Adipocyte (in vitro differentiated cells): ENCODE data around the gene TTC21A.

ENCODE experiments used
- DNase-seq: peaks from one replicate; pipeline ENCODE4 v3.0.0-alpha.2; 2015; ENCODE audit warnings: low read depth
- H3K27me3 ChIP-seq: replicated peaks from 2 replicates; pipeline ENCODE4 v1.7.0; 2013; ENCODE audit warnings: mild to moderate bottlenecking, low read length, moderate library complexity; ENCODE audit not compliant: control insufficient read depth, insufficient read depth
- H3K36me3 ChIP-seq: 2 replicates; pipeline ENCODE4 v1.7.0; 2013; ENCODE audit warnings: low read length, mild to moderate bottlenecking, moderate library complexity; ENCODE audit not compliant: control insufficient read depth, insufficient read depth, severe bottlenecking
- H3K4me1 ChIP-seq: 2 replicates; pipeline ENCODE4 v1.7.0; 2013; ENCODE audit warnings: mild to moderate bottlenecking, low read length, moderate library complexity; ENCODE audit not compliant: control insufficient read depth, insufficient read depth
- H3K4me3 ChIP-seq: 2 replicates; pipeline ENCODE4 v1.7.0; 2013; ENCODE audit warnings: mild to moderate bottlenecking, low read length, moderate library complexity
- H3K9ac ChIP-seq: 2 replicates; pipeline ENCODE4 v1.7.0; 2013; ENCODE audit warnings: mild to moderate bottlenecking, low read length, moderate library complexity
- H3K9me3 ChIP-seq: 2 replicates; pipeline ENCODE4 v1.7.0; 2013; ENCODE audit warnings: mild to moderate bottlenecking, low read length, moderate library complexity; ENCODE audit not compliant: control insufficient read depth

Gene TTC21A

DNA sequence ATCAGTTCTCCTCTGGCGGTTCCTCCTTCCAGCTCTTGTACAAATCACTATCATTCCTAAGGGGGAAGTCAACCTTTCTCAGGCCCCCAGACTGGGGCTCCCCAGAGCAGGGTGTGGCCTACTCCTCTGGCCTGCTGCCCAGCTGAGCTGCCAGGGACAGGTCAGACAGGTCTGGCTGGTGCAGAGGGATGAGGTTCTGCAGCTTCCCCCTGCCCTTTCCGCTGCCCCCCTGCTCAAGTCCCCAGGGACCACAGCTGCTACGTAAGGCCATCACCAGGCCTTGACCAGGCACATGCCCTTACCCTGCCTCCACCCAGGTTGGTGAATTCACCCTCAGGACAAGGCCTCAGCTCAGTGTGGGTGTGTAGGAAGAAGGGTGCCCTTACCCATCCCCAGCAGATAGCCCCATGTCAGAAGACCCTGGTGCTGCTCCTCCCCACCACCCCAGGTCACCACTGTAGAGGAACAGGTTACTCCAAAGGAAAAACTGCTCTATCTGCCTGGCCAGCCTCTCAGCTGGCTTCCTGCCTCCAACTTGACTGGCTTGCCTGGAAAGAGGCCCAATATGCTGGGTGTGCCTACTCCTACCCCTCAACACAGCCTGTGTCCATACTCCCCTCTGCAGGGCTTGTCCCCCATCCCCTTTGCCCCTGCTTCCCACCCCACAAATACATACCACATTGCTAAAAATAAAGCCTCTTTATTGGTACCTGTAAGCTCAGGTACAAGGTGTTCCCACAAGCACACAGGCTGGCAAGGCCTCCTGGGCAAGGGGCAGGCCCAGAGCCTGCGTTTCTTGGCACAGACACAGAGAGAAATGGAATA, 33.9 kb downstream of the TTC21A start:
- H3K9me3 ChIP-seq, result no peaks in the 10 kb centered on the region
- DNase-seq, result peak; percentile 63
- no peak overlapping the region for H3K4me3 ChIP-seq
- peaks cover 52% of the 10 kb centered on the region for H3K36me3 ChIP-seq
- no peaks in the 10 kb centered on the region for H3K27me3 ChIP-seq
- H3K9ac ChIP-seq, result no peak overlapping the region
- H3K4me1 ChIP-seq, result peaks cover 20% of the 10 kb centered on the region

DNA sequence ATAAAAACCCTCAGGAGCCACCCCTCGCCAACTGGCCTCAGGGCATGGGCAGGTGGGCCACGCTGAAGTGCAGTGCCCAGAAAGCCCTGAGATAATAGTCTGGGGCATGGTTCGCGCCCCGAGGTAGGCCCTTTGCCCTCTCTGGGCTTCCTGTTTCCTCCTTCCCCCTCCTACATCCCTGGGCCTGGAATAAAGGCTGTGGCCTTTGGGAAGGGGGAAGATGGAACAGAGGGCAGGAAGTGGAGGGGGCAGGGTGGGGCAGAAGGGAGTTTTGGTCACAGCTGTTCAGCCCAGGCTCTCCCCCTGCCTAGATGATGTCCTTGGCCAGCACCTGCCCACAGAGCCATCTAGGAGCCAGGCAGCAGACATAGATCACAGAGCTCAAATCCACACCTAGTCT, 34.6 kb downstream of the TTC21A start:
- peaks cover 54% of the 10 kb centered on the region for H3K36me3 ChIP-seq
- H3K9me3 ChIP-seq, result no peaks in the 10 kb centered on the region
- H3K4me3 ChIP-seq, result no peak overlapping the region
- no peak for DNase-seq
- no peak overlapping the region for H3K9ac ChIP-seq
- H3K27me3 ChIP-seq, result no peaks in the 10 kb centered on the region
- peaks cover 26% of the 10 kb centered on the region for H3K4me1 ChIP-seq

DNA sequence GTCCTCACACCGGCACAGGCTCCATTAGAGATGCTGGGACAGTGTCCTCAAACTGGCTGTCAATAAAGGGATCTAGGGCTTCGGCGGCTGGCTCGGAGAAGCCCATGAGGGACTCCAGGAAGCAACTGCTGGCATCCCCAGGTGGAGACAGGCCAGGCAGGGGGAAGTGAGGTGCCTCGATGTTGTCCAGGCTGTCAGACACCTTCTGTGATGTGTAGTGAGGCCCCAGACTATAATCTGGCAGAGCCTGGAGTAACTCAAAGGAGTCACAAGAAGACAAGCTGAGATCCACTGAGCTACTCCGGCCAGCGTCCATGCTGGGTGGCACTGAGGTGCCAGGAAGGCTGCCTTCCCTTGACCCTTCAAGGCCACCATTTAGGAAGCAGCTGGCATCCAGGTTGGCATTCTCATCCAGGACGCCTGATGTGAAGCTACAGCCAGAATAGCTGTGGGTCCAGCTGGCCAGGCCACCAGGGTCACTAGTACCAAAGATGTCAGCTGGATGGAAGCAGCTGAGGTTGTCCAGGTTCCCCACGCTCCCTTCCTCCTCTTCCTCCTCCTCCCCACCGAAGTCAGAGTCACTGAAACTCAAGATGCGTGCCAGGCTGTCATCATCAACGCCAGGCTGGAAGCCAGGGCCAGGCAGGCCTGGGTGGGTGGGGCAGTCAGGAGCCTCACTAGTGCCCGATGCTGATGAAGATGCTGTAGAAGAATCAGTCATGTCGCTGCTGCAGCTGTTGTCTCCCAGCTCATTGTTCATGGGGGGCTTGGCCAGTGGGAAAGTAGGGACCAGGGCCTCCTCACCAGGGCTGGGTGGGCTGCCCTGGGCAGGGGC, 35.8 kb downstream of the TTC21A start:
- Histone ChIP-seq H3K9ac (no peak overlapping the region), H3K4me3 (no peak overlapping the region), H3K9me3 (no peaks in the 10 kb centered on the region), H3K4me1 (peaks cover 38% of the 10 kb centered on the region), H3K27me3 (no peaks in the 10 kb centered on the region), H3K36me3 (peaks cover 54% of the 10 kb centered on the region)
- no peak for DNase-seq

DNA sequence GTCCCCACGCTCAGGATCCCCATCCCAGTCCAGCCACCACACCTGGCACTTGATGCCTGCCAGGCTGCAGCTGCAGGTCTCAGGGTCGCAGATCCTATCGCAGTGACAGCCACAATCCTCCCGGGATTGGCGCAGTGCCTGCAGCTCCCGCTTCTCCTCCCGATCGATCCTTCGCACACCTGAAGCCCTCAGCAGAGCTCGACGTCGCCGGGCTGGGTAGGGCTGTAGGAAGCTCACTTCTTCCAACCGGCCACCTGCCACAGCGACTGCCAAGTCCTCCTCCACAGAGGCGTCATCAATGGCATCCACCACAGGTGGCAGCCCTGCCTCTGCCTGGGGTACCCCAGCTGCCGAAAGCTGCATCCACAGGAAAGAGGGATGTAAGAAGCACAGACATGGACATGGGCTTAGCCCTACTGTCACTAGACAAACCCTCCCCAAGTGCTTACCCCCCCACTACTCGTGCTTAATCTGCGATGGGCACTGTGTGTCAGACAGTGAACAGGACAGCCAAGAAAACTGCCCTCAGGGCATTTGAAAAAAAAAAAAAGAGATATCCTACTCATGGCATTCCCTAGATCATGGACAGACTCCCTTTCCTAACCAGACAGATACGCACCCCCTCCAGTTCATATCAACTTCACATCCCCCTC, 36.7 kb downstream of the TTC21A start:
- H3K27me3 ChIP-seq, result no peaks in the 10 kb centered on the region
- DNase-seq, result no peak
- peaks cover 54% of the 10 kb centered on the region for H3K36me3 ChIP-seq
- H3K9me3 ChIP-seq, result no peaks in the 10 kb centered on the region
- H3K4me1 ChIP-seq, result peaks cover 48% of the 10 kb centered on the region
- no peak overlapping the region for H3K9ac ChIP-seq
- H3K4me3 ChIP-seq, result no peak overlapping the region

DNA sequence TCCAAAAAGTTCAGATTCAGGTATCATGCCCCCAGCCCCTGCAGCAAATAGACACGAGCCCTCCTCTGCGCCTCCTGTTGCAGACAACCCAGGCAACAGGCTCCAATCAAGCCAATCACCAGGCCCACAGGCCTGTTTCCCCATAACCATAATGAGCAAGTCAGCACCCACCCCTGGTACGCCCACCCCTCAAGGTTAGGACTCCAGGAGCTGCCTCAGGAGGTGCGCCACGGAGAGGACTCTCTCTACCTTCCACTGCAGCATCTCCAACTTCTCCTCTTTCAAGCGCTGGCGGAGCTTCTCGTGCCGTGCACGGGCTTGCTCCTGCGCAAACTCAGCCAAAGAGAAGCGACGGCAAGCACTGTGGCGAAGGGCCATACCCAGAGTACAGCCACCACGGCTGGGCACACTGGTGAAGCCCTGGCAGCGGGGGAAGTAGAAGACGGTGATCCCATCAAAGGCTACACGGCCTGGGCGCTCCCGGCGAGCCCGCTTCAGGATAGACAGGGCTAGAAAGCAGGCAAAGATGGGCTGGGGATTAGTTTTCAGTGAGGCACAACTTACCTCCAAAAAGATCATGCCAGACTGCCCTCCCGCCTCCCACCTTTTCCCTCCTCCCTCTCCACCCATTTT, 37.4 kb downstream of the TTC21A start:
- H3K9ac ChIP-seq, result no peak overlapping the region
- DNase-seq, result no peak
- H3K27me3 ChIP-seq, result no peaks in the 10 kb centered on the region
- peaks cover 54% of the 10 kb centered on the region for H3K4me1 ChIP-seq
- no peak overlapping the region for H3K4me3 ChIP-seq
- H3K9me3 ChIP-seq, result no peaks in the 10 kb centered on the region
- H3K36me3 ChIP-seq, result peaks cover 54% of the 10 kb centered on the region

DNA sequence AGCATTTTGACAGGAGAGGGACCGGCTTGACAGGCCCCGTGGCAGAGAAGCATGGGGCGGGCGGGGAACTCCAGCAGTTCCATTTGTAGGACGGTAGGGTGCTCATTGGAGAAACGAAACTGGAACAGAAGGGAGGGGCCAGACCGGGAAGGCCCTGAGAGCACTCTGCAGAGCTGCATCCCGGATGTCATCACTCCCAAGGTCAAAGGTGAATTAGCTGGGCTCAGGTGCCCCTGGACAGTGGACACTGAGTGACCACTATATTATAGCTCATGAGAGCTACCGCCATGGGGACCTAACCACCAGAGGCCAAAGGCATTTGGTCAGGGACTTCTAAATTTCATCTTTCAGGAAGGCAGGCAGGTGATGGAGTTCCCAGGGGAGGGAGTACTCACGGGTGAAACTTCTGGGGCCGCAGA, 38.6 kb downstream of the TTC21A start:
- Histone ChIP-seq H3K4me3 (peak overlapping the region; percentile 46), H3K36me3 (peaks cover 49% of the 10 kb centered on the region), H3K9ac (no peak overlapping the region), H3K27me3 (no peaks in the 10 kb centered on the region), H3K9me3 (no peaks in the 10 kb centered on the region), H3K4me1 (peaks cover 60% of the 10 kb centered on the region)
- no peak for DNase-seq

DNA sequence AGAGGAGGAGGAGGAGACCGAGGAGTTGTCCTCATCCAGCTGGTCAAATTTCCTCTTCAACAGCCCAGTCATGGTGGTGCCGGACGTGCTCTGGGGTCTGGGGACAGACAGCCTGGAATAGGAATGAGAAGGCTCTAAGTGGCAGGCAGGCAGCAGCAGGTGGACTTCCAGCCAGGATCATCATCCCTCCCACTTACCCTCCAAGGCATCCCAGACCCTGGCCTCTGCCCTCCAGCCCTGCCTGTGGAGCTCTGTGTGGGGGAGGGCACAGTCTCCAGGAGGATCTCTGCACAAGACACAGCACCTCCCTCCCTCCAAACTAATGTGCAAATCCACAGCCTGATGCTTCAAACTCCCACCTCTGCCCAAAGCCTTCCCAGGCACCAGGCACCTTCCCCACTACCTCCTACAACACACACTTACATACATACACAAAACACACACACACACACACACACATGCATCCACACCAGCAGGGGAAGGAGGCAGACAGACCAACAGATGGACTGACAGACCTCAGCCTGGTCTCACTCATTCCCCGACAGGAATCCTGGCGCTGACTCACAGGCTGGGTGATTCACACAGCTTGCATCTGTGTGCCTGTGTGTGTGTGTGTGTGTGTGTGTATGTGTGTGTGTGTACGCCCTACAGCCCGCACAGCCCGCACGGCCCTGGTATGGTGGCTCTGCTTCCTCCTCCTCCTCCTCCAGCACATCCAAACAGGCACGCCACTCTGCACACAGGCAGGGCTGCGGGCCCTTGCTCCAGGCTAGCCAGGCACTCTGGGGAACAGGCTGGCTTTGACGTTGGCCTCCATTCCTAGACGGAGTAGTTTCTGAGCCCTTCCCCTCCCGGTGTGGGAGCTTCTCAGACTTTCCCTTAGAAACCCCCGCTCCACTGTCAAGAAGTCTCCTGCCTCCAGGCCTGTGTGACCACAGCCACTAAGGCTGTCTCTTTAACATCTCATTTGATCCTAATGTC, 39.4 kb downstream of the TTC21A start:
- peaks cover 46% of the 10 kb centered on the region for H3K36me3 ChIP-seq
- DNase-seq, result peak; percentile 95
- peaks cover 62% of the 10 kb centered on the region for H3K4me1 ChIP-seq
- H3K4me3 ChIP-seq, result peak overlapping the region; percentile 46
- H3K27me3 ChIP-seq, result no peaks in the 10 kb centered on the region
- H3K9ac ChIP-seq, result peak overlapping the region; percentile 57
- H3K9me3 ChIP-seq, result no peaks in the 10 kb centered on the region

DNA sequence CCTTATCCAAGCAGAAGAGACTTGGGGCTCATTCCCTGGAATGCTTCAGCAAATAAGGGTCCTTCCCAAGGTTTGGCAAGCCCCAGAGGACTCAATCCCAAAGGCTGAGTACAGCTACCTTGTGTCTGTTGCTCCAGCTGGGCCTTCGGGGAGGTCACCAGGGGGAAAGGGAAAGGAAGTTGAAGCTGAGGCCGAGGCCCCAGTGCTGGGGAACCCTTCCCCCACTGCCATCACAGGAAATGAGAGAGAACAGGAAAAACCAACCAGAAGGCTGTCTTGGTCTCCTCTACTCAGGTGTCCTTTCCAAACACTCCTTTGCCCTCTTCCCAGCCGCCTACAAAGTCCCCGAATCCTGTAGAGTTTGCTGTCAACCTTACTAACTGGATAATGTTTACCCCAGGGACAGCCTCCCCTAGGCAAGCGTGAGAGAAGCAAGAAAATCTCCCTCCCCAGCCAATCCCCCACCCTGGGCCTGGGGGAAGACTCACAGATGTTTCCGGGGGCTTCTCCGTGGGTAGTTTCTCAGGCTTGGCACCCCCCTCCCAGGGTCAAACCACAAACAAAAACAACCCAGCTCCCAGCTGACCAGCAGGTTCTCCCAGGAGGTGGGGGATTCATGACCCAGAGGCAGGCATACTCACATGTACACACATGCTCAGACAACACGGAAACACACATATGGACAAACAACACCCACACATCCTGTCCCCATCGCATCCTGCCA, 40.4 kb downstream of the TTC21A start:
- Histone ChIP-seq H3K9me3 (no peaks in the 10 kb centered on the region), H3K9ac (peak overlapping the region; percentile 57), H3K4me3 (peak overlapping the region; percentile 46), H3K27me3 (no peaks in the 10 kb centered on the region), H3K36me3 (peaks cover 37% of the 10 kb centered on the region), H3K4me1 (peaks cover 70% of the 10 kb centered on the region)
- peak; percentile 51 for DNase-seq

DNA sequence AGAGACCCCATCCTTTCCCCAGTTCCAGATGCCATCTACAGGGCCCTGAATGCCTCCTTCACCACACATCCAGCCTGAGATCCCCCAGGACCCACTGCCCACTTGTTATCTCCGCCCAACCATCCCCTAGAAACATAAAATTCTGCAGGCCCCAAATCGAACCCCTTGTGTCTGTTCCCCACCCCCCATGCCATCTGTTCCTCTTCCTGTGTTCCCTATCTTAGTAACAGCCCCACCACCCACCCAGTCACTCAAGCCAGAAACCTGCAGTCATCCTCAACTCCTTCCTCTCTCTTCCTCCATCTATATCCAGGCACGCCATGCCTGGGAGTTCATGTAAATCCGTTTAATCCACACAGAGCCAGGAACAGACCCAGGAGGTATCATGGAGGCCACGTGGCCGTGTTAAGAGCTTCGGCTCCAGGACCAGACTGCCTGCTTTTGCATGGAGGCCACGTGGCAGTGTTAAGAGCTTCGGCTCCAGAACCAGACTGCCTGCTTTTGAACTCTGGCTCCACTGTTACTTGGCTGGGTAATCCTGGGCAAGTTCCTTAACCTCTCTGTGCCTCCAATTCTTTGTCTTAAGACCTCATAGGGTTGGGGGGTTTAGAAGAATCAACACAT, 41.1 kb downstream of the TTC21A start:
- no peaks in the 10 kb centered on the region for H3K9me3 ChIP-seq
- no peak overlapping the region for H3K4me3 ChIP-seq
- H3K27me3 ChIP-seq, result no peaks in the 10 kb centered on the region
- H3K36me3 ChIP-seq, result peaks cover 30% of the 10 kb centered on the region
- H3K4me1 ChIP-seq, result peaks cover 70% of the 10 kb centered on the region
- H3K9ac ChIP-seq, result peak overlapping the region; percentile 57
- peak; percentile 39 for DNase-seq
